Stimulated activated CD4-positive, alpha-beta T cell treated with anti-CD3 and anti-CD28 coated beads, Interleukin-12 subunit alpha, Interleukin-12 subunit beta, amount 100 ng/mL, for 4 hours (primary cell): ENCODE measurements around the gene CELSR3.

Experiments
- DNase-seq: peaks from one replicate; pipeline ENCODE4 v3.0.0-alpha.2; 2020

Gene CELSR3

DNA sequence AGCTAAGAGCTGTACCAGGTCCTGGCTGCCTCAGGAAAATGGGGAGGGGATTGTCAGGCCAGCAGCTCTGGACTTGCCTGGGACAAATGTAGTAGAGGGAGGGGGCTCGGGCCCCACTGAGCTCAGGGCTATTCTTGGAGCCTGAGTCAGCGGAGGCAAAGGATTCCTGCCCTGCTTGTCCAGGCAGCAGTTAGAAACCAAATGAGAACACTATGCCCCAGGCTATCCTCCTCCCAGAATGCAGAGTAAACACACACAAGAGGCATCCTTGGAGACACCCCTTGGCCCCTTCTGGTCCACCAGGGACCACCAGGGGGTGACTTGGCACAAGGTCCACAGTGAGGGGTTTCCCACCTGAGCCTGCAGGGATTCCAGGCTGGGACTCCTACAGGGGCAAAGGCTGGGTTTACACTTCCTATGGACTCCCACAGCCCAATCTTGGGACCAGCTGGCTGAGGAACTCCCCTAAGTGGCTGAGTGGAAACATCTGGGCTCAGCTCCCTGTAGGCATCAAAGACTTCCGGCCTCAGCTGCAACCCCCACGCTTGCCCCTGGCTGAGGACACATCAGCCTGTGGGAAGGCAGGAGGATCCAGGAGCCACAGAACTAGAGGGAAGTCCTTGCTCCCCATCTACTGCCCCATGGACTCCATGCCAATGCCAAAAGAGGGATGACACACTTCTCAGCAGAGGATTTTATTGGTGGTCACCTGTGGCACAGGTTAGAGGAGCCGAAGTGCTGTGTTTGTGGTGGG is 64.2 kb downstream of the CELSR3 start:
- no peak for DNase-seq

DNA sequence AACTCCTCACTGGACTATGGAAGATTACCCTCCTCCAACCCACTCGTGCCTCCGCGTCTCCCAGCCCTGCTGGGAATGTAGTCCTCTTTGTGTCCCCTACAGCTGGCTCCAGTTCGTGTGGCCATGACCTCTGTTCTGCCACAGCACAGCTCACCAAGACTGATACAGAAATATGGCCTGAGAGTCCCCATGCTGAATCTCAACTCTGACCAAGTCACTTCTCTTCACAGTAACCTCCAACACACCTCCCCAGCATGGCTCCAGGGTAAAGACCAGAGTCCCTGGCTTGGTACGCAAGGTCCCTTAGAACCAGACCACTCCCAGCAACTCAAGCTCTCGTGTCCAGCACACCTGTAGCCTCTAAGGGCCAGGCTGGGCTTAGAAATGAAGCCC is 65.3 kb downstream of the CELSR3 start:
- DNase-seq = no peak

DNA sequence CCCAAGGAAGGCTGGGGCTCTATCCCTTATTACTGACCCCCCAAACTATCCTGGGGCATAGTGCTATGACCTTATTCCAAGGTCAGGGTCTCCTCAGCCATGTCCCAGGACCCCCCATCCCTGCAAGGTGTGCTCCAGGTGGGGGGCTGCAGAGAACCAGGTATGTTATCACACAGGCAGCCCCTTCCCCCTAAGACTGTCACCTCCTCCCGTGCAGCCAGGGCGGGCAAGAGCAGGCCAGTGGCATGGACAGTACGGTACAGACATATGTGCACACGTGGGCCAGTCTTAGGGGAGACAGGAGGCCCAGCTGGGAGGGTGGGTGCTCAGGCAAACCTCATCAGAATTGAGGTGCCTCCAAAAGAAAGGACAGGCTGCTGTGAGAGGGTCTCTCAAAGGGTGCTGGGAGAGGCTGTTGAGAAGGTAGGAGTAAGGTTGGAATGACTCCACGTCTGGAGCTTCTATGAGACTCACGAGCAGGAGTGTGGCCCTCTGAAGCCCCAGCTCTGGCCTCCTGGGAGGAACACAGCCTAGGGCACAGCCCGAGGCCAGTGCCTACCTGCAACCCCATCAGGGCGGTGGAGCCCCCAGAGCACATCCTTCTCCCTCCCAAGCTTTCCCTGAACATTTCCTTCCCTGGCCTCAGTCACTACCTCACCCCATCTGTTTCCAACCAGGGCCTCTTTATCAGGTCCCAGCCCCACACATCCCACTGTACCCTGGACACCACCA is 65.8 kb downstream of the CELSR3 start:
- DNase-seq = no peak

DNA sequence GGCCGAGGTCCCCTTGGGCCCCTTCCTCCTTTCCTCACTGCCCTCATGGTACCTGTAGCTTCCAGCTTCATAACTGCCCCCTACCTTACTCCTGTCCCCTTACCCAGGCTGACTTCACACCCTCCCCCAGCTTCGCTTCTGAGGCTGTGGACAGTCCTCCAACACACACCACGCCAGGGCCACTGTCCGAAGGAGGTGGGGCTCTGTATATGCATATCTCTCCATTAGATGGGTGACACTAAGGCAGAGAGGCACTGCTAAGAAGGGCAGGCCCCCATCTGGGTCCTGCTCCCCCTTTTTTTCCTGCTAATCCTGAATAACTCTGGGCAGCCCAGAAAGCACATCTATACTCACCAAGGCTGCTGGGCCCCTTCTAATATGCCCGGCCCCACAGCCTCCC is 66.5 kb downstream of the CELSR3 start:
- no peak for DNase-seq

DNA sequence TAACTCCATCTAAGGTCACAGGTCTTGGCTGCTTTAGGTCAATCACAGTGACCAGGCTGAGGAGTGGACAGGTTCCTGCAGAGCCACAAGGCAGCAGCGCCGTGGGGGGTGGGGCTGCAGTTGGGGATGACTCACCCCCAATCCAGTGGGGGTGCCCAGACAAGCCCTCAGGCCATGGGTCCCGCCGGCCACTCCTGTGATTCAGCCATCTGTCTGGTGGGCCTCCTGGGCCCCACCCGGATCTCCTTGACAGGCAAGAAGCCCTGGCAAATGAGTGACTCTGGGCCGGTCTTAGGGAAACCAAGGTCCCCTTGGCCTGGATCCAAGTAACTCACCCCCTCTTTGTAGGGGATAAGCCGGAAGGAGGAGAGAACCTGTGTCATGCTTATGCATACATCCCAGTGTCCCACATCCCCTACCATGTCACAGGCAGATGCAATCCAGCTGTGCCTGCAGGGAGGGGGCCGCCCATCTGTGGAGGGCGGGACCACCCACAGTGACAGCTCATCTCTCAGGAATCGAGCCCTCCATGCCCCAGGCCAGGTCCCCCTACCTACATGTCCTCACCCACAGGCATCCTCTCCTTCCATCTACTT is 67.1 kb downstream of the CELSR3 start:
- no peak for DNase-seq

DNA sequence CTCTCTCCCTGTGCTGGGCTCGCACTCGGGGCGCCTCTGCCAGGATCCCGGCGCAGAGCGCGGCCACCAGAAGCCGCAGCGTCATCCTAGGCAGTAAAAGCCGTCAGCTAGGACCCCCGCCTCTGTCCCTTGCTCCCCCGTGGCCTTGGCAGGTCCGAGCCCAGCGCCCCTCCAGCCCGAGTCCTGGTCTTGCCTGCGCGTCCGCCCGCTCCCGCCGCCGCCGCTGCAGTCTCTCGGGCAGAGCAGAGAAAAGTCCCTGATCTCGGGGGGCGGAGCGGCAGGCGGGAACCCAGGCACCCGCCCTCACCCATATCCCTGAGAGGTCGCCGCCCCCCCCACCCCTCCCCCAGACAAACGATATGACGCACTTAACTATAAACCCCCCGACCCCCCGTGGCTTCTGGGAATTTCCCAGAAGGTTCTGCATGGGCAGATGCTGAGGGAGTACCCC is 67.6 kb downstream of the CELSR3 start, which contains the start of gene COL7A1:
TSS of gene COL7A1 (minus strand) at position 255 of the 451 bp plus-strand sequence. CDS start at position 85, 170 bp downstream.
- no peak for DNase-seq

DNA sequence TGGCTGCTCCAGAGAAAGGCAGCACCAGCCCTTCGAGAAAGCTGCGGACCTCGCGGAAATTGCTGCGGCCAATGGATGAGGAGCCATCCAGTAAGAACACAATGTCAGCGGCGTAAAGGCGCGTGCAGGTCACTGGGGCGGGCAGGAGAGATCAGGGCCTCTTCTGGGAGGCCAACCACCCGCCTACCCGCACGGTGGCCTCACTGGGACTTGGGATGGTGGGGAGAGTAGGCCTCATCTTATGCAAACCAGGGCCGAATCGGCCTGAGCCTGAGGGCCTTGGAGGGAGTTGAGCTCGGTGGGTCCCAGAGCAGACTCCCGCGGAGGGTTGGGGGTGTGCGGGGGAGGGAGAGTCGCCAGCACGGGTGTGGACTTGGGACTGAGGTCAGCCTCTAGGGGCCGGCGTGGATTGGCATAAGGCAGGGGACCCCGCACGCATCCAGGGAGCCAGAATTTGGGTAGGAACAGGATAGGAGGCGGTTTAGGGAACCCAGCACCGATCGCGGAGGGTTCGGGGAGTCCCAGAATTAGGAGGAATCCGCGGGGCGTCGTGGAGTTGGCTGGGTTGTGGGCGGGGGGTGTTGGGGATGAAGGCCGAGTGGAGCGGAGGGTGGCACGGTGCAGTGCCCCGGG is 68.2 kb downstream of the CELSR3 start:
- DNase-seq = no peak

DNA sequence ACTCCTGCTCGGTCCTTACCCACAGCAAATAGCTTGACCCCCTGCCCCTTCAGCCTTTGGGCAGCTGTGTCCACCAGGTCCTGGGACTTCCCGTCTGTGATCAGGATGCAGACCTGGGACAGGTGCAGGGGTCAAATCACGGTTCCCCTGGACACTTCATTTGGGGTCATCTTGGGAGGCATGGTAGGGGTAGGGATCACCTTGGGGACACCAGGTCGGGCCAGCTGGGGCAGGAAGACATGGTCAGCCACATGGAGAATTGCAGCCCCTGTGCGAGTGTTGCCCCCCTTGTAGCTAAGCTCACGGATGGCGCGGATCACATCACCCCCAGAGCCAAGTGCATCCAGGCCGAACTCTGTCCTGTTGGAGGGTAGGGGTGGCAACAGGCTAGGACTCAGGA is 69.3 kb downstream of the CELSR3 start:
- DNase-seq = no peak

DNA sequence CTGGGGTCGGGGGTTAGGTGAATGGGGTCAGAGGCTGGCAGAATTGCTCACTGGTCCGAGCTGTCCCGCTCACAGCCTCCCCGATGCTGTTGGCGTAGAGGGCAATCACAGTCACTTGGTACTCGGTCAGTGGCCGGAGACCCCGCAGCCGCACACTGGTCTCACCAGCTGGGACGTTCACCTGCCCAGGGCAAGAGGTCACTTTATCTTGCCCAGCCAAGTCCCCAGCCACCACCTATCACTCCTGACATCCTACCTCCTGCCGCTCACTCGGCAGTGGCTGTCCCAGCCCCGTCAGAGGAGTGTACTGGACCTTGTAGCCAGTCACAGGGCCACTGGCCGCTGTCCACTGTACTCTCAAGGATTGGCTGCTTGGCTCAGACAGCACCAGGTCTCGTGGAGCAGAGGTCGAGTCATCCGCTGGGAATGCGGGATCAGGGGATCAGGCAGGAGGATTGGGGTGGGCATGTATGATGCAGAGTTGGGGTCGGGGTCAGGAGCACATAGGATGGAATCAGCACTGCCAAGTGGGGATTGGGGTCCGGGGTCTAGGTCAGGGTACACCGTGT is 70.1 kb downstream of the CELSR3 start:
- DNase-seq = no peak

DNA sequence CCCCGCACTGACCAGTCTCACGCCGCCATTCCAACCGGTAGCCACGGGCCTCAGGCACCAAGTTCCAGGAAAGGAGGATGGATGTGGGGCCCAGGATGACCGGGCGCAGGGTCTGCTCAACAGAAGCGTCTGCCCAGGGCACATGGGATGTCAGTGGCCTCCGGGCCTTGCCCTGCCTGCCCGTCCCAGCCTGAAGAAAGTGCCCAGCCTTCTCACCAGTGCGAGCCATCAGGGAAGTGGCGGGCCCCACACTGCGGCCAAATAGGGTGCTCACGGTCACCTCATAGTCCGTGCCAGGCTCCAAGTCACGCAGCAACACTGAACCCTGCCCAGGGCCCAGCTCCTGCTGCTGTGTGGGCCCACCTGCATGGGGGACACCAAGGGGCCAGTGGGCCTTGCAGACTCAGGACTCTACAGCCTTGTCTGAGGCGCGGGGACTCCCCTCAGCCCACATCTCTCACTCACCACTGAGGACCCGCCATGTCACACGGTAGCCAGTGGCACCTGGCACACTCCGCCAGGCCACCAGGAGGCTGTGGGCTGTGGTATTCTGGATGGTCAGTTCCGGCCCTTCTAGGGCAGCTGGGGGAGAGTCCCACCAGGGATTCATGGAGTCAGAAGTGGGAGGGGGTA is 70.7 kb downstream of the CELSR3 start:
- no peak for DNase-seq

DNA sequence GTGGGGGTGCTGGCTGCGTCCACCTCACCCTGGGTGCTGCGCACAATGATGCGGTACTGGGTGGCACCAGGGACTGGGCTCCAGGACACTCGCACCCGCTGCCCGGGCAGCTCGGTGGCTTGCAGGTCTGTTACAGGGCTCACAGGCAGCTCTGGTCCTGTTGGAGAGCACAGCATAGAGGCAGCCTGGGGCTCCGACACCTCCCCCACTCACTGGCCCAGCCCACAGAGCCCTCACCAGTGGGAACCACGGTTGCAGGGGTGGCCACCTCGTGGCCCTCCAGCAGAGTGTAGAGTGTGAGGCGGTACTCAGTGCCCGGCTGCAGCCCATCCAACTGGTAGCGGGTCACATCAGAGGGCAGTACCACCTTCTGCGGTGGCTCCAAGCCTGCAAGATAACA is 71.2 kb downstream of the CELSR3 start:
- no peak for DNase-seq

DNA sequence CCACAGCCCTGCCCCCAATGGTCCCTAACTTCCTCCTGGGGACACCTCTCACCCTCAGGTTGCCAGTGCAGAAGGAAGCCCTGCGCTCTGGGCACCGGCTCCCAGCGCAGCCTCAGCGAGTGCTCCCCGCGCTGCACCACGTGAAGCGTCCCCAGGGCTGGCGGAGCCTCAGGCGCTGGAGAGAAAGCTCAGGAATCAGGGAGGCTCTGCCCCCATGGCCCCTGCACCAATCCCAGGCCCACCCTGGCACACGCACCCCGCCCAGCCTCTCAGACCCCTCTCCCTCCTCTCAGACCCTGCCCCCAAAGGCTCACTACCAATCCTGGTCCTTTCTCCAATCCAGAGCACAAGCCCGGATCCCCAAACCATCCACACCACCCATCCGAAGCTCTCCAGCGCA is 74.5 kb downstream of the CELSR3 start:
- DNase-seq = no peak

DNA sequence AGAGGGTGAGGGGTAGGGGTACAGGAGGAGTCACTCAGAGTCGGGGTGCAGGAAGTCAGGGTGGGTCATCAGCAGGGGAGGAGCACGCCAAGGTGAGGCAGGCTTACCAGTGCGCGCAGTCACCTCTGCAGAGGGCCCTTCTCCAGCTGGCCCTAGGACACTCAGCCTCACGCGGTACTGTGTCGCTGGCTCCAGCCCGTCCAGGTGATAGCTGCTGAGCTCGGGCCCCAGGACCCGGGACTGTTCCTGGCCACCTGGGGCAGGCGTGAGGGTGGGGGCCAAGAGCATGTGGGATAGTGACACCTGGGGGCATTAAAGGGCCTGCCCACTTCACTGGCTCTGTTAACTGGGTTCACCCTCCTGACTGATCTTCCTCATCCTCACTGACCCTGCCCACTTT is 75.0 kb downstream of the CELSR3 start:
- no peak for DNase-seq
